ENCODE results near the gene PLA2G2F.

Gene PLA2G2F

GRCh38 chr1:20168564-20169491, 29.7 kb downstream of the PLA2G2F start:
- no peak for DNase-seq (ENCODE audit: low spot score)

GRCh38 chr1:20169932-20170331, 30.8 kb downstream of the PLA2G2F start:
- no peak for DNase-seq (ENCODE audit: low spot score)

- DNase-seq (ENCODE audit: low spot score): no peak
Observed at GRCh38 chr1:20172033-20172590, 33.0 kb downstream of the PLA2G2F start.

DNA sequence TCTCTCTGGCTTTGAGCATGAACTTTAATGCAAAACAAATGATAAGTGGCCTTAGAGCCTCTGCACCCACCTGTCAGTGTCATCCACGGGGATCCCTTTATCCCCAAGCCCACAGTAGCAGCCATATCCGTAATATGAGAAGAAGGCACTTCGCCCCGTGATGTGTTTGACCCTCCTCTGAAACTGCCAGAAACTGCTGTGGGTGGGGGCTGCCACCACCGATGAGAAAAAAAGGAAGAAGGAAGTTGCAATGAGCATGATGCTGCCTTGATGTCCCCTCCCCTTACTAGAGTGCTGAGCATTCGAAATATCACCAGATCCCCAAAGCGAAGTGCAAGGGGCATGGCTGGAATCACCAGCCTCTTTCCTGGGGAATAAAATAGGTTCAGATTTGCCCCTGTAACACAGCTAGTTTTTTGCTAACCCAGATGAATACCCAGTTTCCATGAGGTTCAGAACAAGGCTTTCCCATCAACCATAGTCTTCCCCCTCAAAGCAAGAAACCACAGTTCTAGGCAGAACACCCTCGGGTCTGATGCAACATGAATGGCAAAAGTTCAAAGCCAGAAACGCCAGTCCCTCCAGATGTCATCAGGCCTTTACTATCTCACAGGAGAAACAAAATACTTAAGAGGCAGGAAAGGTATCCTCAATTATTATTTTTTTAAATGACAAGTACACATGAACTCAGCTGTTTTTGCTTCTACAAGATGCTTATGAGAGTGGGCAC, 36.0 kb downstream of the PLA2G2F start:
- no peak for DNase-seq (ENCODE audit: low spot score)

DNA sequence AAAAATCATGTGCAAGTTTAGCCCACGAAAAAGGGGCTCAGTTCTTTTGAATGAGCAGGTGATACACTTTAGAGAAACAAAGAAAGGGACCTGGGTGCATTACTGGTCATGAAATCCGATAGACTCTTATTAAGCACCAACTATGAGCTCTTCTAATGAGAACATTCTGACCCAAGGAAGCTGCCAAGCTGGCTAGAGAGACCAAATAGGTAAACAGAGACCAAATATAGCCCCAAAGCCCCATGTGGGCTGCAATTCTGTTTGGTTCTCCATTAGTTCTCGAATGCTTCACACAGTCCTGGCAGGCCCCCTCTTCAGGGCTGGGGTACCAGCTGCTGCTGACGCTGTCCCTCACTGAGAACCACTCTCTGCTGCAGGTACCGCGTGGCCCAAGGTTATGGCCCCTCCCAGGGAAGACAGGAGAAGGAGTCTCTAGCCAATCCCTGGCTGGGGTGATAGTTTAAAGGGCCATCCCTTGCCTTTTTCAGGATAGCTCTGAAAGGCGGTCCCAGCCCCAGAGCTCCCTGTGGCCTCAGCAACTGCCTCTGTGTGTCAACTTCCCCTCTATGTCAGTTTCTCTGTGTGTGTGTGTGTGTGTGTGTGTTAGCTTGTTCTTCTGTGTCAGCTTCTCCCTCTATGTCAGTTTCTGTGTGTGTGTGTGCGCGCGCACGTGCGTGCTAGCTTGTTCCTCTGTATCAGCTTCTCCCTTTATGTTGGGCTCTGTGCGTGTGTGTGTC, 39.7 kb downstream of the PLA2G2F start:
- DNase-seq (ENCODE audit: low spot score): no peak

- DNase-seq (ENCODE audit: low spot score): no peak
Observed at GRCh38 chr1:20179371-20180128, 40.4 kb downstream of the PLA2G2F start.

DNA sequence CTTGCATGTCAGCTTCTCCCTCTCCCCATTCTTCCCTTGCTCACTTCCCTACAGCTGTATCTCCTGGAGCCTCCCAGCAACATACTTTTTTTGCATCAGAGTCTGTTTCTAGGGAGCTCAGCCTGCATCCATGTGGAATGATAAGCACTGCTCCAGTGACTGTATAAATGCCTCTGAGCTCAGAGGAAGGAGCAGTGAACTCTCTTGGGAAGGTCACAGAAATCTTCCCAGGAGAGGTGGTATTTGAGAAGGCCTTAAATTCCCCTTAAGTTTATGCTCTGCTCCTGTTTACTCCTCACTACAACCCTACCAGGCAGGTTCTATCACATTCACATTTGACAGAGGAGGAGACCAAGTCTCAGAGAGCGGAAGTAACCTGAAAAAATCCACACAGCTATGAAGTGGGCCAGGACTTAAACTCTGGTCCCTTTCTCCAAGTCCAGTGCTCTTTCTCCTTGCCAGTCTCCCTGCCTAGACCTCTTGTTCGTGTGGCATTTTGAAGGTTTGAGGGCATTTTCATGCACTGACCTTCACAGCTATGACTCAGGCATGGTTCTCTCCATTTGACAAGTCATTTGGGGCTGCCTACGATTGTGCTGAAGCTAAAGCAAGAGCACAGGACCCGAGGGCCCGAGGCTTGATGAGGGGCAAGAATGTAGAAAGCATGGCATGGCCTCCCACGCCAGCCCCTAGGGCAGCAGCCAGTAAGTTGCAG, 41.2 kb downstream of the PLA2G2F start:
- DNase-seq (ENCODE audit: low spot score): no peak

DNA sequence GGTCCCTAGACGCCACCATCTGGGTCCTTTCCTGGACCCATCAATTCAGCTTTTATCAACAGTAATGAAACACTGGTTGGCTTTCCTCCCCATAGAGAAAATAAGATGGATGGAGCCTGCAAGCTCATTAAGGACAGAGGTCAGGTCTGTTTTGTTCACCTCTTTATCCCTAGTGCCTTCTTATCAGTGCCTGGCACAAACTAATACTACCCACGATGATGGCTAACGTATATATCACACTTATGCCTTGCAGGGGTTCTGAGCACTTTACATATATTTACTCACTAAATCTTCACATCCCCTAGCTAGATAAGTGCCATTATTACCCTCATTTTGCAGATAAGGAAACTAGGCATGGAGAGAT, 41.7 kb downstream of the PLA2G2F start:
- DNase-seq (ENCODE audit: low spot score): no peak

- no peak for DNase-seq (ENCODE audit: low spot score)
Observed at GRCh38 chr1:20182415-20182814, 43.3 kb downstream of the PLA2G2F start.

- DNase-seq (ENCODE audit: low spot score): no peak
Observed at GRCh38 chr1:20183035-20183434, 43.9 kb downstream of the PLA2G2F start.

DNA sequence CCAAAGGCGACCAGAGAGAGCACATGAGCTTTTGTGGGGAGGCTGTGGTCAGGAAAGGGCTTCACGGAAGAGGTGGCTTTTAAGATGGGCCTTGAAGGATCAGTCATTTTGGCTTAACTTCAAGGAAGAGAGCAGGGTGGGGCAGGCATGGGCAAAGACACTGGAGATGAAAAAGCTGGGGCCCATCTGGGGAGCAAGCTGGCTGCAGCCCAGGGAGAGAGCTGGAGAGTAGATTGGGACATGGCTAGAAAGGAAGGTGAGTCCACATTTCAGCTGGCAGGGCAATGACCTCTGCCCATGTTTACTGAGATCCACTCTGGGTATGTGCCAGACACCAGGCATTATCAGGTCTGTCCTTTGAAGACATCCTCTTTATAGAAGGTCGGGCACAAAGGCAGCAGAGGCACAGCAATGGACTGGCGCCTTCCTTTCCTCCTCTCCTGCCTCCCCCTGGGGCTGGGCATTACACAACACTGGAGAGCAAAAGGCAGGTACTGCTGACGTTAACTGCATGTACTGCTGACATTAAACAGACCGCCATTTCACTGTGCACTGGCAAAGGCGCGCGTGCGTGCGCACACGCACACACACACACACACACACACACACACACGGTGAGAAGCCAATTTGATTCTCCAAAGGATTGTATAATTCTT, 44.6 kb downstream of the PLA2G2F start:
- no peak for DNase-seq (ENCODE audit: low spot score)

GRCh38 chr1:20184481-20184900, 45.4 kb downstream of the PLA2G2F start:
- no peak for DNase-seq (ENCODE audit: low spot score)

DNA sequence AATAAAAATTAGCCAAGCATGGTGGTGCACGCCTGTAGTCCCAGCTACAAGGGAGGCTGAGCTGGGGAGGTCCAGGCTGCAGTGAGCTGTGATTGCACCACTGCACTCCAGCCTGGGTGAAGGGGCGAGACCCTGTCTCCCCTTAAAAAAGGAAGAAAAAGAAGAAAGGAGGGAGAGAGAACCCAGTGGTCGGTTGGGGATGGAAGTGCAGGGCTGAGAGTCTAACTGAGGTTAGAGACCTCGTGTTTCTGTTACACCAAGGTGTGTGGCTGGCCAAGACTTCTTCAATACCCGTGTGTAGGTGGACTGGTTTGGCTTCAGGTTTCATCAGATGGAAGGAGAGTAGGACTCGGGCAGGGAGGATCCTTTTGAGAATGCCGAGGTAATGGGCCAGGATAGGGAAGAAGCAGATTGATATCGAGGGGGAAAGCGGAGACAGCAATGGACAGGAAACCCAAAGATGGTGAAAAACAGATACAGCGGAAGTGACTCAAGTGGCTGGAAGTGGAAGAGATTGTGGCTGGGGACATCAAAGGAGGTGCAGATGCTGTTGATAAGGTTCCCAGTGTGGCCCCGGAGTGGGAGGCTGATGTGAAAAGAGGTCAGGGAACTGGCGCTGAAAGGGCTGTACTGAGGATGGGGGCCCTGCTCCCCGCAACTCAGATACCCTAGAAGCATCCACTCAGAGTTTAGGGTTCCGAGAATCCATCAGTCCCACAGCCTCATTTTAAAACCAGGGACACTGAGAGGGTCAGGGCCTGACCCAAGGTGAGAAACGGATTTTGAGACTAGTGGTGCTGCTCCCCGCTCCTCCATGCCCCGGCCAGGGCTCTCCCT, 46.1 kb downstream of the PLA2G2F start:
- no peak for DNase-seq (ENCODE audit: low spot score)

DNA sequence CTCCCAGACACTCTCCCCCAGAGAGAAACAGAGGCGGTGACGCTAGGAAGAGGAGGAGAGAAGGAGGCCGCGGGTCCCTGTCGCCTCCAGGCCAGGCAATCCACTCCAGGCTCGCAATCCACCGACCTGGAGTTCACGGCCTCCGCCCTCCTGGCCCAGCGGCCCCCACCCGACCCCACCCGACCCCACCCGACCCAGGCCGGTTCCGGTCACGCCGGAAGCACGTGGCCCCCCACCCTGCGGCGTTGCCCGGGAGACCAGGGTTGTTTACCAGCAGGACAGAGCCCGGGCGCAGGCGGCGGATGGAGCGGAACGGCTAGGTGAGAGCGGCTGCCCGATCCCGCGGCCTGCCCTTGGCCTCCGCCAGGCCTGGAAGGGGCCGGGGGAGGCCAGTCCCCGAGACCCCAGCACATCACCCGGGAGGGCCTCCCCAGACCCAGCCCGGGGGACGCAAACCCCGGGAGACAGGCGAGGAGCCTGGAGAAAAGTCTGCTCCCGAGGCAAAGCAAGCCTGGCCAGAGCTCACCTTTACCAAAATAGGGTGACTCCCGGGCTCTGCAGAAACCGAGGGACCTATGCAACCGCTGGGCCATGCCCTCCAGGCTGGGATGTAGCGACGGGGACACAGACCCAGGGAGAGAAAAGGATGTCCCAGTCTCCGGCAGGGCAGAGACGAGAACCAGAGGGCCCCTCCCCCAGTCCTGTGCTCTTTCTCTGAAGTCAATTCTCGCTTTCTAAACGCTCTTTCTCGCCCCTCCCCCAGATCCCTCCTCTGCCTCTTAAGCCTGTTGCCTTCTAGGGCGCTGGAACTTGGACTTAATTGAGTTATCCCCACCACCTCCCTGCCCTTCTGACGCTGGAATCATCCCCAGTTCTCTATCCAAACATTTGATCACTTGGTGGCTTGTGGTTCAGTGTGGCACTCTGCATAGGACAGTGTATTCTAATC, 47.0 kb downstream of the PLA2G2F start, which contains the start of the genes PLA2G2C and UBXN10:
Gene PLA2G2C (minus strand): TSS at position 685 of the 949 bp plus-strand sequence. CDS start 9,155 bp downstream, outside the sequence.
Gene UBXN10 (plus strand): TSS at position 263 of the 949 bp plus-strand sequence. CDS start 4,466 bp downstream, outside the sequence.
- peak; percentile 78 for DNase-seq (ENCODE audit: low spot score)

- DNase-seq (ENCODE audit: low spot score): no peak
Observed at GRCh38 chr1:20187103-20187812, 48.1 kb downstream of the PLA2G2F start.

- no peak for DNase-seq (ENCODE audit: low spot score)
Observed at GRCh38 chr1:20187813-20188454, 48.8 kb downstream of the PLA2G2F start.

- DNase-seq (ENCODE audit: low spot score): no peak
Observed at GRCh38 chr1:20188455-20188817, 49.3 kb downstream of the PLA2G2F start.

All from ecto neural progenitor cell (in vitro differentiated cells).